Activated T-helper 9 cell treated with anti-CD3 and anti-CD28 coated beads, Interleukin-2, amount 50 U/mL, for 16 hours (primary cell): Measurements from ENCODE around the gene MUC20.
"Not testable (repeated sequence)": the region's sequence is repeated elsewhere in the genome, so short reads cannot be mapped to it uniquely, and the experiment has no call there.

Experiments used
- DNase-seq: peaks from one replicate; pipeline ENCODE4 v3.0.0-alpha.2; 2020; ENCODE audit warnings: low read depth

The MUC20 gene

GRCh38 chr3:195731356-195731905 is 10.7 kb downstream of the MUC20 start:
- no peak for DNase-seq

DNA sequence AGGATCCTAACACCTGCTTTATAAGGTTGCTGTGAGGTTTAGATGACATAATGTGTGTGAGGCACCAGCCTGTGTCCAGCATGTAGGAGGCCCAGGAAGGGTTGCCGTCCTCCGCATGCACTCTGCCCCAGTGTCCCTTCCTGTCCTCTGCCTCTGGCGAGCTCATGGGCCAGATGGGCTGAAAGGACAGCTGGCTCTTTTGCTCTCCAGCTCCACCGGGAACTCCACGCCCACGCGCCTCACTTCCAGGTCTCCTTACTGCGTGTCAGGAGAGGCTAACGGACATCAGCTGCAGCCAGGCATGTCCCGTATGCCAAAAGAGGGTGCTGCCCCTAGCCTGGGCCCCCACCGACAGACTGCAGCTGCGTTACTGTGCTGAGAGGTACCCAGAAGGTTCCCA is 12.2 kb downstream of the MUC20 start:
- DNase-seq: no peak

- DNase-seq: no peak
These were observed 14.4 kb downstream of the MUC20 start for GRCh38 chr3:195735036-195735695.

GRCh38 chr3:195736866-195737490 is 16.2 kb downstream of the MUC20 start:
- no peak for DNase-seq

DNA sequence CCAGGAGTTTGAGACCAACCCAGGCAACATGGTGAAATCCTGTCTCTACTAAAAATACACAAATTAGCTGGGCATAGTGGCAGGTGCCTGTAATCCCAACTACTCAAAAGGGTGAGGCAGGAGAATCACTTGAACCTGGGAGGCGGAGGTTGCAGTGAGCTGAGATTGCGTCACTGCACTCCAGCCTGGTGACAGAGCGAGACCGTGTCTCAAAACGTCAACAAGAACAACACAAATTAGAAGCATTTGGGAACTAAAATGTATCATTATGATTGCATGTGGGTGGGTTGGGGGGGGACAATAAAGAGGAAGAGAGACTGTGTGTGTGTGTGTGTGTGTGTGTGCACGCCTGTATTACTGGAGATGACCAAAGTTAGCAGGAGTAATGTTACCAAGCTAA is 17.0 kb downstream of the MUC20 start:
- DNase-seq: not testable (repeated sequence)

DNA sequence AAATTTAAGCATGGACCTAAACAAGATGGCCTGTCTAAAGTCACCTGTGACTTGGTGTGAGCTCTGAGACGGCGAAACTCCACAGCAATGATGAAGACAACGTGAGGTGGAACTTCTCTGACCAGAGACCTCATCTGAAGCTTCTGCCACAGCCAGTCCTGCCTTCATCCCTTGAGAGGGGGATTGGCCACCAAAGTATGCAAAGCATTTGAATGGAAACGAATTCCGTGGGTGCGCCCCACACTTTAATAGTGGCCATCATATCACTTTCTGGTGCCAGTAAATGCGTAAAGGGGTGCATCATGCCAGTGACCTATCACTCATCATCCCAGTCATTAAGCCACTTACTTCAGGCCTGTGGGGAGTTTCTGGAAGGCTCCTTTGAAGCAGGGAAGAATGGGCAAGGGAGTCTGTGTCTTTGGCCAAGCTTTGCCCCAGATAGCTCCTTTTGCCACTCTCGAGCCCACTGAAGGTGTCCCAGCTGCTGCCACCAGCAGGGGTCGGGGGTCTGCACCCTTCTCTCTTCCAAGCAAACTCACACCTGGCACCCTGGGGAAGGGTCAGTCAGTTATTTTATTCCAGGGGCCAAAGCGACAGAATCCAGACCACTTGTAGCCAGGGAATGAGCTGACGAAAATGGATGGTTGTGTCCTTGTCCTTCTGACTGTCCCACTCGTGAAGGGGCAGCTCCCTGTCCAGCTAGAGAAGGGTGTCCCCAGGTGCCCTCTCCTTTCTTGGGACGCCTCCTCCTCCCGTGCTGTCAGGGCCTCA is 17.7 kb downstream of the MUC20 start:
- DNase-seq: no peak

DNA sequence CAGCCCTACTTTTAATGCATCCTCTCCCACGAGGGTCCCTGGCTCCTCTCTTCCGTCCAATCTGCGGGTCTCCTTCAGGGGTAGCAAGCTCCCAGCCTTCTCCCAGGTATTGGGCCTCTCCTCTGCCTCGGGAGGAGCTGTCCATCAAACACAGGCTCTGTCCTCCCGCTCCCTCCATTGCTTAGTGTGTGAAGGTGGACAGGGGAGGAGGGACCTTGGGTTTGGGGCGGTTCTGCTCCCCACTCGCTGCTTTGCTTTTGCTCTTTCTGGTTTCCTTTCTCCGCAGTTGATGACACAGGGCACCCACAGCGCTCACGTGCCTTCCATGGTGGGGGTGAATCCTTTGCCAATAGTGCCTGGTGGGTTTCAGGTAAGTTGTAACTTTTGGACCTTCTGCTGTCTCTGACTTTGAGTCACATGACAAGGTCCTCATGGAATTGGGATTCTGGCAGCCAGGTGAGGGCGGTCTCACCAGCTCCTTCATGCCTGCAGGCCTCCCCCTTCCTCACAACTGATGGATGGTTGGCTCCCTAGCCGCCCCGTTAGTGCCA is 18.9 kb downstream of the MUC20 start:
- DNase-seq: no peak

GRCh38 chr3:195744437-195744836 is 23.7 kb downstream of the MUC20 start:
- no peak for DNase-seq

DNA sequence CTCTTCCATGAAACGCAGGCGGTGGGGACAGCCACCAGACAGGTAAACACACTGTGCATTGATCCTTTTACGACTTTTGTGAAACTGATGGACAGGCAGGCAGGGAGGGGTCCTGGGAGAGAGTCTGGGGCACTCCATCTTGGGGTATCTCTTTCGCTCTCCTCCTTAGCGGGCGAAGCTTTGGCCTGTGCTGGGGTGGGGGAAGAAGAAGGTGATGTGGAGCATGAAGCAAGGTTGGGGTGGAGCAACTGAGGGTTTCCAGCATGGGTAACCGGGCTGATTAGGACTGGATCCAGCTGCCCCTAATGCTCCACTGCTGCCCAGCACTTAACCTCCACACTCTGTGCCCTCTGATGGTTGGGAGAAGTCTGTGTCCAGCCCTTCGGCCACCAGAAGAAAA is 25.6 kb downstream of the MUC20 start:
- DNase-seq: no peak

DNA sequence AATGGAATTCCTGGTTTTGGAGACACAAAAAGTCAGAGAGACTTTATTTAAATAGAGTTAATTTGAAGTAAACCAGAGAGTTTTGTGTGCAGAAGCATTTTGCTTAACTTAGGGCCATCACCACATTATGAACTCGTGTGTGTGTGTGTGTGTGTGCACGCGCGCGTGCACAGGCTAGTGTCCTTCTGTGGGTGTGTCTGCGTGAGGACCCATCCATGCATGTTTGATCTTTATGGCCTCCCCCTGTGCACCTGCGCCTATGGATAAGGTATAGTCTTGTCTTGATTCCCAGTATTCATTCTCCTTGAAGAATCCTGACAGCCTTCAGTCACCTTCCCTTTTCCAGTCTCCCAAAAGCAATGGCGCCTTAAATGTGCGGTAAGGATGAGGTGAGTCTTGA is 26.0 kb downstream of the MUC20 start:
- DNase-seq: no peak

DNA sequence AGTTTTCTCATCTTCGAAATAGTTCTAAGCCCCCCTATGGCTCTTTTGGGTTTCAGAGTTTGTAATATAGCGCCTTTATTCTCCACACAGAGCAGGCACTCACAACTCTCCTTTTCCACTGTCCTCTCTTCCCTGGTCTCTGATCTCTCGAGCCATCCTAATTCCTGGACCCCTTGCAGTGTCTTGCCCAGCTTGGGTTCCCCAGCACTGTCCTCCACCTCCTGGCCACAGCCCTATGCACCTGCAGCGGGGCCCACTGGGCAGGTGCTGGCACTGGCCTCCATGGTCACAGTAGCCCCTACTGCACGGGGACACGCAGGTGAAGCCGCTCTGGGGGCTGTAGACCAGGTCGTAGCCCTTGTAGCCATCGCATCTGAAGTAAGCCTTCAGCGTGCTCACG is 27.9 kb downstream of the MUC20 start:
- DNase-seq: no peak

GRCh38 chr3:195749101-195749500 is 28.3 kb downstream of the MUC20 start:
- DNase-seq: not testable (repeated sequence)

GRCh38 chr3:195750797-195751520 is 30.2 kb downstream of the MUC20 start:
- DNase-seq: no peak

- no peak for DNase-seq
These were observed 30.8 kb downstream of the MUC20 start for GRCh38 chr3:195751560-195751959.

GRCh38 chr3:195752066-195752465 is 31.3 kb downstream of the MUC20 start:
- no peak for DNase-seq

- no peak for DNase-seq
These were observed 32.0 kb downstream of the MUC20 start for GRCh38 chr3:195752546-195753331.

- no peak for DNase-seq
These were observed 32.8 kb downstream of the MUC20 start for GRCh38 chr3:195753581-195753980.

- DNase-seq: no peak
These were observed 33.4 kb downstream of the MUC20 start for GRCh38 chr3:195754141-195754540.

- no peak for DNase-seq
These were observed 34.1 kb downstream of the MUC20 start for GRCh38 chr3:195754906-195755305.

DNA sequence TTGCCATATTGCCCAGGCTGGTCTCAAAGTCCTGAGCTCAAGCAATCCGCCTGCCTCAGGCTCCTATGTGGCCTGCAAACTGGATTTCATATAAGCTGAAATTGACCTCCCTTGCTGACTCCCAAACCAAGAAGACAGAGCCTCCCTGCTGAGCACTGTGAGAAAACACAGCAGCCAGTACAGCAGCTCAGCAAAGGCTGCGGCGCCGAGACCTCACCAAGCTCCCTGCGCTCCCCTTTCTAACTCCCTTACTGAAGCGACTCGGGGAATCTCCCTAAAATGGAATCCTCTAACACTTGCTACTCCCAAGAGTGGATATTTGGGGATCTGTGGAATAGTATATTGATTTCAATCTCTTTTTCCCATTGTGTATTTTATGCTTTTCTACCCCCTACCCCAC is 34.6 kb downstream of the MUC20 start:
- DNase-seq: no peak
